Loucy (cell line): ENCODE data around the gene PPP2R5B.

Source experiments
- H2AFZ ChIP-seq: fragments of 200-600 bp; sonication (generic); 2 replicates; pipeline ENCODE4 v1.6.0; 2016; ENCODE audit warnings: antibody characterized with exemption, mild to moderate bottlenecking, low read length, moderate library complexity
- H3F3A ChIP-seq: fragments of 200-600 bp; 2 replicates; pipeline ENCODE4 v1.6.0; 2016; ENCODE audit warnings: antibody characterized with exemption, low read depth, mild to moderate bottlenecking
- H3K27me3 ChIP-seq: fragments of 200-600 bp; sonication (generic); 2 replicates; pipeline ENCODE4 v1.6.1; 2014; ENCODE audit warnings: low read length, mild to moderate bottlenecking; ENCODE audit not compliant: insufficient read depth, poor library complexity, severe bottlenecking
- H3K36me3 ChIP-seq: fragments of 200-600 bp; sonication (generic); 2 replicates; pipeline ENCODE4 v1.6.1; 2016; ENCODE audit warnings: low read length; ENCODE audit not compliant: insufficient read depth
- H3K4me1 ChIP-seq: fragments of 200-600 bp; sonication (generic); 2 replicates; pipeline ENCODE4 v1.5.1; 2014; ENCODE audit warnings: low read length, mild to moderate bottlenecking; ENCODE audit not compliant: insufficient read depth, poor library complexity, severe bottlenecking
- H3K4me2 ChIP-seq: fragments of 200-600 bp; sonication (generic); 2 replicates; pipeline ENCODE4 v1.6.0; 2014; ENCODE audit warnings: antibody characterized with exemption, low read length, low read depth, mild to moderate bottlenecking; ENCODE audit not compliant: poor library complexity, severe bottlenecking
- H3K4me3 ChIP-seq: fragments of 200-600 bp; sonication (generic); 2 replicates; pipeline ENCODE4 v1.5.1; 2014; ENCODE audit warnings: low read length, mild to moderate bottlenecking, mixed read lengths; ENCODE audit not compliant: poor library complexity, severe bottlenecking
- H3K79me2 ChIP-seq: fragments of 200-600 bp; sonication (generic); 2 replicates; pipeline ENCODE4 v1.6.1; 2014; ENCODE audit warnings: low read length; ENCODE audit not compliant: insufficient read depth
- H3K9ac ChIP-seq: fragments of 200-600 bp; sonication (generic); 2 replicates; pipeline ENCODE4 v1.6.0; 2014; ENCODE audit warnings: mild to moderate bottlenecking, low read depth, low read length, moderate library complexity; ENCODE audit not compliant: poor library complexity, severe bottlenecking
- H3K9me2 ChIP-seq: fragments of 200-600 bp; sonication (generic); replicated peaks from 2 replicates; pipeline ENCODE4 v1.6.1; 2016; ENCODE audit warnings: low read depth, low read length, mixed read lengths
- H3K9me3 ChIP-seq: fragments of 200-600 bp; sonication (generic); 2 replicates; pipeline ENCODE4 v1.6.1; 2014; ENCODE audit warnings: mild to moderate bottlenecking, antibody characterized with exemption, low read length, low read depth; ENCODE audit not compliant: insufficient read depth
- H4K20me1 ChIP-seq: fragments of 200-600 bp; sonication (generic); 2 replicates; pipeline ENCODE4 v1.6.0; 2014; ENCODE audit warnings: antibody characterized with exemption, low read length, mild to moderate bottlenecking; ENCODE audit not compliant: insufficient read depth, poor library complexity, severe bottlenecking
- EZH2phosphoT487 ChIP-seq: fragments of 200-600 bp; IDR thresholded peaks from 2 replicates; pipeline ENCODE4 v1.6.1; 2018; ENCODE audit warnings: antibody characterized with exemption, mild to moderate bottlenecking, moderate library complexity, borderline replicate concordance
- TF ChIP-seq, protein P1 (sequence below): fragments of 200-600 bp; sonication (generic); conservative IDR thresholded peaks from 2 replicates; pipeline ENCODE4 v1.5.1; 2014; ENCODE audit warnings: mild to moderate bottlenecking, antibody characterized with exemption, low read length

The PPP2R5B gene

DNA sequence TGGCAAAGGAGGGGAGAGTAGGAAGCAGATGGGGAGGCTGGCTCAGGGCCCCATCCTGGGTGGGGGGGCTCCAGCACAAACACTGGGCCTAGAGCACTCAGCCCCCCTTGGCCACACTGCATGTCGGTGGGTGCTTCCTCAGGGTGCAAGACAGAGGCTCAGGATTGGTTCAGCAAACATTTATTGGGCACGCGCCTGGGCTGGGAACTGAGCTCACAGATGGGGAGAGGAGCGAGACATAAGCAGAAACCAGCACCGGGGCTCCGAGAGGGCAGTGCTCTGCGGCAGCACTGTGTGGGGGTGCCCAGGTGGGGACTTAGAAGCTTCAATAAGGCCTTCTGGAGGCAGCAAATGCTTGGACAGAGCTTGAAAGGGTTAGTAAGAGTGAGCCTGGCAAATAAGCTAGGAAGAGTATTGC lies 34.0 kb upstream of the PPP2R5B start:
- H4K20me1 ChIP-seq = no peaks in the 10 kb centered on the region
- H3K4me1 ChIP-seq = peaks cover 11% of the 10 kb centered on the region

DNA sequence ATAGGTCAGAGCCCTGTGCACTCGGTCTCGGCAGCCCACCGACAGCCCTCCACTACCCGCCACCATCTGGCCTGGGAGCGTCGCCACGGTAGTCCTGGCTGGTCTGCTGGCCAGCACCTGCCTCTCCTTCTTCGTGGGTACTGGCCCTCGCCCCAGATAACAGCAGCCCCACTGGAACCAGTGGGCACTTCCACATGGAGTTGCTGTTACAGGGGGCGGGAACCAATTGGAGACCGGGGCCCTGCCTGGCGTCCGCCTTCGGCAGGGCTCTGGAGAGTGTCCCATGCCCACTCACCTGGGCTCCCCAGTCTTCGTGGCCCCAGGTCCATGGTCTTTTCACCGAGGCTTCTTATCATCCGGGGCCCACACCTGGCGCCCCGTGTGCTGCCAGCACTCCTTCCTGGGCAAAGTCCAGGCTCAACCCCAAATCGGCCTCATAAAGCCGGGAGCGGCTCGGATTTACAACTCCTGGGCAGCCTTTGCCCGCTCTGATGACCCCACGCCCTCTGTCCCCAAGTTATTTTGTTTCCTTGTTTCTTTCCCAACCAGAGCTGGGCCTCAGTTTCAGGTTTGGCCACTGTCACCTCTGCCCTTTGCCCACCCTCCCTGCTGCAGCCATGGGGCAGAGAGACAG lies 33.2 kb upstream of the PPP2R5B start:
- H2AFZ ChIP-seq = no peak overlapping the region
- peaks cover 11% of the 10 kb centered on the region for H3K4me1 ChIP-seq
- H3K9me2 ChIP-seq = no peaks in the 10 kb centered on the region
- H3K9me3 ChIP-seq = no peaks in the 10 kb centered on the region
- H3F3A ChIP-seq = no peaks in the 10 kb centered on the region
- no peaks in the 10 kb centered on the region for H4K20me1 ChIP-seq
- H3K36me3 ChIP-seq = no peaks in the 10 kb centered on the region
- H3K27me3 ChIP-seq = no peaks in the 10 kb centered on the region
- no peaks in the 10 kb centered on the region for H3K79me2 ChIP-seq
- no peak overlapping the region for H3K4me3 ChIP-seq
- no peak overlapping the region for H3K4me2 ChIP-seq
- H3K9ac ChIP-seq = no peak overlapping the region
- TF ChIP-seq, protein P1, sequence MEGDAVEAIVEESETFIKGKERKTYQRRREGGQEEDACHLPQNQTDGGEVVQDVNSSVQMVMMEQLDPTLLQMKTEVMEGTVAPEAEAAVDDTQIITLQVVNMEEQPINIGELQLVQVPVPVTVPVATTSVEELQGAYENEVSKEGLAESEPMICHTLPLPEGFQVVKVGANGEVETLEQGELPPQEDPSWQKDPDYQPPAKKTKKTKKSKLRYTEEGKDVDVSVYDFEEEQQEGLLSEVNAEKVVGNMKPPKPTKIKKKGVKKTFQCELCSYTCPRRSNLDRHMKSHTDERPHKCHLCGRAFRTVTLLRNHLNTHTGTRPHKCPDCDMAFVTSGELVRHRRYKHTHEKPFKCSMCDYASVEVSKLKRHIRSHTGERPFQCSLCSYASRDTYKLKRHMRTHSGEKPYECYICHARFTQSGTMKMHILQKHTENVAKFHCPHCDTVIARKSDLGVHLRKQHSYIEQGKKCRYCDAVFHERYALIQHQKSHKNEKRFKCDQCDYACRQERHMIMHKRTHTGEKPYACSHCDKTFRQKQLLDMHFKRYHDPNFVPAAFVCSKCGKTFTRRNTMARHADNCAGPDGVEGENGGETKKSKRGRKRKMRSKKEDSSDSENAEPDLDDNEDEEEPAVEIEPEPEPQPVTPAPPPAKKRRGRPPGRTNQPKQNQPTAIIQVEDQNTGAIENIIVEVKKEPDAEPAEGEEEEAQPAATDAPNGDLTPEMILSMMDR = no peak

More for the DNA sequence above, 34.0 kb upstream of the PPP2R5B start:
- Histone ChIP-seq H3F3A (no peaks in the 10 kb centered on the region), H2AFZ (no peak overlapping the region), H3K9me2 (no peaks in the 10 kb centered on the region), H3K4me3 (no peak overlapping the region), H3K27me3 (no peaks in the 10 kb centered on the region), H3K9me3 (no peaks in the 10 kb centered on the region), H3K4me2 (no peak overlapping the region), H3K9ac (no peak overlapping the region), H3K79me2 (no peaks in the 10 kb centered on the region), H3K36me3 (no peaks in the 10 kb centered on the region)
- TF ChIP-seq, protein P1 = no peak
- TF ChIP-seq EZH2phosphoT487 = no peak

DNA sequence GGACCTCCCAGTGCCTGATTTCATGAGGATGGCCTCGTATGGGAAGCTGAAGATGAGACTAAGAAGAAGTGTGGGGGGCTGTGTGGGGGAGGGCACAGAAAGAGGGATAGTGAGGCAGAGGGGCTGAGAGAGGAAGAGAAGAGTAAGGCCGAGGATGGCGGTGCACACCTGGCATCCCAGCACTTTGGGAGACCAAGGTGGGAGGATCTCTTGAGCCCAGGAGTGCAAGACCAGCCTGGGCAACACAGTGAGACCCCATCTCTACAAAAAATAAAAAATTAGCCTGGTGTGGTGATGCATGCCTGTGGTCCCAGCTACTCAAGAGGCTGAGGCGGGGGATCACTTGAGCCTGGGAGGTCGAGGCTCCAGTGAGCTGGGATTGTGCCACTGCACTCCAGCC lies 32.6 kb upstream of the PPP2R5B start:
- H3K9me3 ChIP-seq = no peaks in the 10 kb centered on the region
- no peak overlapping the region for H3K4me2 ChIP-seq
- H3K36me3 ChIP-seq = no peaks in the 10 kb centered on the region
- no peak overlapping the region for H2AFZ ChIP-seq
- H3K27me3 ChIP-seq = no peaks in the 10 kb centered on the region
- H3K9ac ChIP-seq = no peak overlapping the region
- no peaks in the 10 kb centered on the region for H3F3A ChIP-seq
- H3K4me1 ChIP-seq = peaks cover 11% of the 10 kb centered on the region
- TF ChIP-seq, protein P1 = no peak
- no peak for TF ChIP-seq EZH2phosphoT487
- H3K4me3 ChIP-seq = no peak overlapping the region
- no peaks in the 10 kb centered on the region for H4K20me1 ChIP-seq
- no peaks in the 10 kb centered on the region for H3K9me2 ChIP-seq
- H3K79me2 ChIP-seq = no peaks in the 10 kb centered on the region
